Skeletal muscle satellite cell (primary cell): ENCODE measurements around the gene PALM.
A peak's percentile ranks its signal among the peaks of the same experiment; 100 is the strongest.

Experiments used
- H3K27me3 ChIP-seq: 2 replicates; pipeline ENCODE4 v1.7.0; 2013; ENCODE audit warnings: low read length; ENCODE audit not compliant: control insufficient read depth, insufficient read depth
- H3K36me3 ChIP-seq: 2 replicates; pipeline ENCODE4 v1.7.0; 2013; ENCODE audit warnings: mild to moderate bottlenecking, control low read depth, low read length; ENCODE audit not compliant: insufficient read depth
- H3K4me1 ChIP-seq: 2 replicates; pipeline ENCODE4 v1.7.0; 2013; ENCODE audit warnings: low read length; ENCODE audit not compliant: control insufficient read depth, insufficient read depth
- H3K4me2 ChIP-seq: 2 replicates; pipeline ENCODE4 v1.7.0; 2013; ENCODE audit warnings: mild to moderate bottlenecking, low read length
- H3K4me3 ChIP-seq: 2 replicates; pipeline ENCODE4 v1.7.0; 2013; ENCODE audit warnings: low read length
- H3K9ac ChIP-seq: 2 replicates; pipeline ENCODE4 v1.7.0; 2013; ENCODE audit warnings: mild to moderate bottlenecking, low read depth, low read length, moderate library complexity
- H3K9me3 ChIP-seq: replicated peaks from 2 replicates; pipeline ENCODE4 v1.7.0; 2013; ENCODE audit warnings: mild to moderate bottlenecking, control low read depth, low read length

PALM gene

GRCh38 chr19:751501-752341 is 43.0 kb downstream of the PALM start:
- H3K4me2 ChIP-seq: peak overlapping the region; percentile 59
- H3K4me1 ChIP-seq: peaks cover 28% of the 10 kb centered on the region
- H3K27me3 ChIP-seq: no peaks in the 10 kb centered on the region
- peaks cover 13% of the 10 kb centered on the region for H3K9me3 ChIP-seq
- no peak overlapping the region for H3K4me3 ChIP-seq
- no peaks in the 10 kb centered on the region for H3K36me3 ChIP-seq
- H3K9ac ChIP-seq: peak overlapping the region; percentile 74

GRCh38 chr19:752652-753517 is 44.1 kb downstream of the PALM start:
- Histone ChIP-seq H3K4me2 (peak overlapping the region; percentile 71), H3K4me1 (peaks cover 28% of the 10 kb centered on the region), H3K4me3 (peak overlapping the region; percentile 31), H3K9ac (peak overlapping the region; percentile 78), H3K36me3 (no peaks in the 10 kb centered on the region), H3K27me3 (no peaks in the 10 kb centered on the region), H3K9me3 (peaks cover 10% of the 10 kb centered on the region)

GRCh38 chr19:754530-754929 is 45.8 kb downstream of the PALM start:
- H3K4me1 ChIP-seq: peaks cover 28% of the 10 kb centered on the region
- no peak overlapping the region for H3K4me3 ChIP-seq
- peaks cover 6% of the 10 kb centered on the region for H3K9me3 ChIP-seq
- H3K4me2 ChIP-seq: no peak overlapping the region
- H3K9ac ChIP-seq: no peak overlapping the region
- no peaks in the 10 kb centered on the region for H3K27me3 ChIP-seq
- no peaks in the 10 kb centered on the region for H3K36me3 ChIP-seq

DNA sequence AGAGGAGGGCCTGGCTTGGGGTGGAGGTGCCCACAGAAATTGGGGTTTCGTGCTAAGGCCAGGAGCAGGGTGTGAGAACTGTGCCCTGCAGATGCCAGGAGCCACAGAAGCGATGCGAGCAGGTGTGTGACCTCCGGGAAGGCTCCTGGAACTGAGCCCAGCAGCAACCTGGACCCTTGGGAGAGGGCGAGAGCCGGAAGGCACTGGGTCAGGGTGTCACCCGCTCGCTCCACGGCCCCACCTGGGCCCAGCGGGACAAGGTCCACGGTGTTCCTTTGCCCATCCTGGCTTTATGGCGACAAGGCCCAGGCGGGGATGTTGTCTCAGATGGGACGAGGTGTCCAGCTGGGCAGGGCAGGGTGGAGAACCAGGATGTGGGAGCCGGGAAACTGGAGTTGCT is 46.3 kb downstream of the PALM start:
- H3K9me3 ChIP-seq: peaks cover 6% of the 10 kb centered on the region
- H3K4me3 ChIP-seq: no peak overlapping the region
- no peak overlapping the region for H3K9ac ChIP-seq
- no peaks in the 10 kb centered on the region for H3K27me3 ChIP-seq
- H3K4me1 ChIP-seq: peaks cover 28% of the 10 kb centered on the region
- no peak overlapping the region for H3K4me2 ChIP-seq
- no peaks in the 10 kb centered on the region for H3K36me3 ChIP-seq

GRCh38 chr19:756236-756635 is 47.5 kb downstream of the PALM start:
- peaks cover 6% of the 10 kb centered on the region for H3K9me3 ChIP-seq
- no peaks in the 10 kb centered on the region for H3K36me3 ChIP-seq

GRCh38 chr19:756821-757688 is 48.3 kb downstream of the PALM start:
- Histone ChIP-seq H3K27me3 (no peaks in the 10 kb centered on the region), H3K36me3 (no peaks in the 10 kb centered on the region), H3K4me1 (peaks cover 16% of the 10 kb centered on the region), H3K4me3 (no peak overlapping the region), H3K9me3 (peaks cover 6% of the 10 kb centered on the region), H3K4me2 (no peak overlapping the region), H3K9ac (no peak overlapping the region)

More at GRCh38 chr19:756236-756635, 47.5 kb downstream of the PALM start:
- no peak overlapping the region for H3K4me3 ChIP-seq
- no peak overlapping the region for H3K9ac ChIP-seq
- no peak overlapping the region for H3K4me2 ChIP-seq
- no peaks in the 10 kb centered on the region for H3K27me3 ChIP-seq
- peaks cover 24% of the 10 kb centered on the region for H3K4me1 ChIP-seq

GRCh38 chr19:757811-758668 is 49.3 kb downstream of the PALM start:
- H3K4me2 ChIP-seq: no peak overlapping the region
- no peak overlapping the region for H3K4me3 ChIP-seq
- H3K4me1 ChIP-seq: peaks cover 8% of the 10 kb centered on the region
- H3K36me3 ChIP-seq: no peaks in the 10 kb centered on the region
- H3K9ac ChIP-seq: no peak overlapping the region
- H3K27me3 ChIP-seq: no peaks in the 10 kb centered on the region
- peaks cover 6% of the 10 kb centered on the region for H3K9me3 ChIP-seq

DNA sequence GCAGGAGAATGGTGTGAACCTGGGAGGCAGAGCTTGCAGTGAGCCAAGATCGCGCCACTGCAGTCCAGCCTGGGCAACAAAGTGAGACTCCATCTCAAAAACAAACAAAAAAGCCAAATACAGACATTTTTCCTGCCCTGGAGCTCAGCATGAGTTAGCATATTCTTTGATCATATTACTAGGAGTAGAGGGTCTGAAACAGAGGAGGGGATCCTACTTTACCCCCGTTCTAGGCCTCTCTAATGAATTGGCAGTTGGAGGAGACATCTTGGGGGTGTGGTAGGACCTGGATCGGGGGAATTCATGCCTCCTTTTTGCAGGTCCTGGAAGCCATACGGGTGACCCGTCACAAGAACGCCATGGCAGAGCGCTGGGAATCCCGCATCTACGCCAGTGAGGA is 54.4 kb downstream of the PALM start:
- no peaks in the 10 kb centered on the region for H3K36me3 ChIP-seq
- H3K9me3 ChIP-seq: no peaks in the 10 kb centered on the region
- no peak overlapping the region for H3K4me2 ChIP-seq
- no peak overlapping the region for H3K4me3 ChIP-seq
- no peaks in the 10 kb centered on the region for H3K27me3 ChIP-seq
- H3K9ac ChIP-seq: no peak overlapping the region
- no peaks in the 10 kb centered on the region for H3K4me1 ChIP-seq

DNA sequence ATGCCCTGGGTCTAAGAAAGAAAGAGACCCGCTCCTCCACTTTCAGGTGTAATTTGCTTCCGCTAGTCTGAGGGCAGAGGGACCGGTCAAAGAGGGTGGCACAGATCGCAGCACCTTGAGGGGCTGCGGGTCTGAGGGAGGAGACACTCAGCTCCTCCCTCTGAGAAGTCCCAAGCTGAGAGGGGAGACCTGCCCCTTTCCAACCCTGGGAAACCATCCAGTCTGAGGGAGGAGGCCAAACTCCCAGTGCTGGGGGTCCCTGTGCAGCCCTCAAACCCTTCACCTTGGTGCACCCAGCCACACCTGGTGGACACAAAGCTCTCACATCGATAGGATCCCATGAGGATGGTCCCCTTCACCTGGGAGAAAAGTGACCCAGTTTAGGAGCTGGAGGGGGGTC is 55.1 kb downstream of the PALM start:
- Histone ChIP-seq H3K4me2 (no peak overlapping the region), H3K9me3 (no peaks in the 10 kb centered on the region), H3K4me1 (peaks cover 5% of the 10 kb centered on the region), H3K27me3 (no peaks in the 10 kb centered on the region), H3K36me3 (no peaks in the 10 kb centered on the region), H3K9ac (no peak overlapping the region), H3K4me3 (no peak overlapping the region)

DNA sequence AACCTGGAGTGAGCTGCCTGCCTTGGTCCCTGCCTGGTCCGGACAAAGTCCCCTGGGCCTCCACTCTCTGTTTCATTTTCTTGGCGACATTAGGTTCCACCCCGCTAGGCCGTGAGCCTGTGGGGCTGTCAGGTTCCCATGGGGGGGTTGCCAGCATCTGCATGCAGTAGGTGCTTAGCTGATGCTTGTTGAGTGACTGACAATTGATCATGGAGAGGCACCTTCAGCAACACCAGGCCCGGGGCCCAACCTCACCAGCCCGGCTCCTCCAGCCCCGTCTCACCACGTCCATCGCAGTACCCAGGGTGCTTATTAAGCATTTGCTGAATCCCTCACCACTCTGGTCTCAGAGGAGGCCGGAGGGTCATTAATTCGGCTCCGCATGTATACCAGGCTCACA is 55.6 kb downstream of the PALM start:
- H3K9me3 ChIP-seq: no peaks in the 10 kb centered on the region

More for the DNA sequence above, 55.6 kb downstream of the PALM start:
- H3K4me3 ChIP-seq: no peak overlapping the region
- H3K4me2 ChIP-seq: no peak overlapping the region
- H3K9ac ChIP-seq: no peak overlapping the region
- H3K4me1 ChIP-seq: peaks cover 7% of the 10 kb centered on the region
- H3K27me3 ChIP-seq: no peaks in the 10 kb centered on the region
- H3K36me3 ChIP-seq: no peaks in the 10 kb centered on the region
